ENCODE data around the gene EMILIN1. TPM values are rescaled to one million over a fixed set of nuclear protein-coding genes. Genes with fewer than 3 reads are reported as not detected.

The EMILIN1 gene
- total and polyA plus RNA-seq, 2 donors (not counting 3 experiments of a cell fraction or from before 2014, with no cell fraction given): 11.7 to 16.6 TPM

DNA sequence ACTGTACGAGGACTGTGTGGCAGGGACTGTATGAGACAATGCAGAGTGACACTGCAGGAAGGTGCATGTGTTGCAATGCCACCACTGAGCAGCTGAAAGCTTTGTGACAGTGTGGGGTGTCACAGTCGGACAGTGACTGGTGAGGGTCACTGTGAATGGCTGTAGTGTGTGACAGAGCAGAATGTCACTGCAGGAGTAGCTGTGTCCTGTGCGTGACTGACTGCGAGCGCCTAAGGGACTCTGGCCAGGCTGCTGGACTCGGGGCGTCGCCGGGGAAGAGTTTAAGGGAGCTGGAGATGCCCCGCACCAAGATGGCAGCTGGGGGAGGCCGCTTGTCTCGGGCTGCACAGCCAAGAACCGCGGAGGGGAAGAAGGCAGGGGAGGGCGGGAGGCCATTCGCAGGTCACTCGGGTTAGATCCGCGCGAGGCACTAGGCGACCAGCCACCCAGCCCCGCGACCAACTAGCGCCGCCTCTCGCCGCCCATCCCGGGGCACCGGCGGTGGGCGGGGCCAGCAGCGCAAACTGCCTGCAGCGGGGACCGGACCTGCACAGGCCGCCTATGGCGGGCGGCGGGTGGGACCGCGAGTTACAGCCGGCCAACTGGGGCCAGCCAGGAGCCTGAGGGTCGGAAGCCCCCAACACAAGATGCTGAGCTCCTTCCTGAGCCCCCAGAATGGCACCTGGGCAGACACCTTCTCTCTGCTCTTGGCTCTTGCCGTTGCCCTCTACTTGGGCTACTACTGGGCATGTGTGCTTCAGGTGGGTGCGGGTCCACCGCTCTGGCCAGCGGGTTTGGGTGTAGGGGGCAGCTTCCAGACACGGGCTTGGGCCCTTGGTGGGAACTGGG lies 45.1 kb downstream of the EMILIN1 start, which contains the start of gene ABHD1:
Gene ABHD1 (plus strand): TSS at position 514 of the 849 bp plus-strand sequence. CDS start 134 bp downstream, at position 648.
- Histone ChIP-seq H2AFZ (ENCODE audit: low read depth, low read length) (peak within 1 kb of the TSS; percentile 88), H3K36me3 (ENCODE audit: control insufficient read depth in 2 of 2, extremely low read depth in 1 of 2, insufficient read depth in 2 of 2, low read length in 2 of 2) (no peaks in the 10 kb centered on the region), H3K9ac (replicated peaks; ENCODE audit: extremely low read depth, insufficient read depth, low read length) (no peak within 1 kb of the TSS), H3K9me1 (replicated peaks; ENCODE audit: control insufficient read depth, extremely low read depth, insufficient read depth, low read length) (no peaks in the 10 kb centered on the region), H3K27ac (ENCODE audit: insufficient read depth, low read depth, low read length) (no peak within 1 kb of the TSS), H3K4me3 (replicated peaks in 1 of 3; ENCODE audit: insufficient read depth in 1 of 3, low read depth in 1 of 3, low read length in 3 of 3) (peak within 1 kb of the TSS in 2 of 3 experiments; percentile 16 to 58), H3K4me1 (ENCODE audit: control insufficient read depth, extremely low read depth, insufficient read depth, low read length) (no peaks in the 10 kb centered on the region), H3K27me3 (ENCODE audit: control insufficient read depth in 2 of 2, insufficient read depth in 2 of 2, low read length in 2 of 2) (peaks cover 8 to 20% of the 10 kb centered on the region in 2 experiments), H3K4me2 (ENCODE audit: insufficient read depth, low read length) (peak within 1 kb of the TSS; percentile 56), H4K20me1 (replicated peaks; ENCODE audit: control insufficient read depth, extremely low read depth, insufficient read depth, low read length) (no peaks in the 10 kb centered on the region), H3K9me3 (replicated peaks; ENCODE audit: control insufficient read depth, insufficient read depth, low read length) (no peaks in the 10 kb centered on the region), H3K79me2 (ENCODE audit: control insufficient read depth, insufficient read depth, low read length) (no peaks in the 10 kb centered on the region)
- TF ChIP-seq JUN (IDR thresholded peaks at IDR 0.05; ENCODE audit: borderline replicate concordance, insufficient read depth, insufficient read length, low read depth) (no peak), POLR2A (IDR thresholded peaks at IDR 0.05; ENCODE audit: low read depth, low read length) (peak; percentile 31), EZH2 (IDR thresholded peaks at IDR 0.05; ENCODE audit: borderline replicate concordance, low read depth, low read length, severe bottlenecking) (no peak), MYC (IDR thresholded peaks at IDR 0.05; ENCODE audit: low read depth, low read length) (no peak), FOS (IDR thresholded peaks at IDR 0.05; ENCODE audit: borderline replicate concordance, insufficient read depth, low read length) (no peak), GATA2 (IDR thresholded peaks at IDR 0.05; ENCODE audit: insufficient read depth, insufficient read length, low read depth, low read length) (no peak)
- TF ChIP-seq, protein P1, sequence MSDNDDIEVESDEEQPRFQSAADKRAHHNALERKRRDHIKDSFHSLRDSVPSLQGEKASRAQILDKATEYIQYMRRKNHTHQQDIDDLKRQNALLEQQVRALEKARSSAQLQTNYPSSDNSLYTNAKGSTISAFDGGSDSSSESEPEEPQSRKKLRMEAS (IDR thresholded peaks at IDR 0.05; ENCODE audit: insufficient read depth, insufficient read length): no peak
- ChIA-PET CTCF (interaction anchor here (0.6 to 1.8 kb wide), 4 partner anchors 11 to 68 kb away, joined by 3 to 9 read pairs (median 4); partner anchors contain the start of genes KHK and PREB), POLR2A (interaction anchor here (1.5 kb wide), 1 partner anchor 11 kb away, joined by 7 read pairs; the partner anchor contains the start of gene PREB)
- FAIRE-seq (peak; percentile 62), DNase-seq (ENCODE audit: low read depth, low spot score) (peak; percentile 48)
- no TSS peak for BruUV-seq (replicated peaks)
- dilution Hi-C loops (cut with MboI; ENCODE audit: extremely low pct_ligation_motif_present, low sequenced_read_pairs): no loop called here
- intact Hi-C loops (cut with micrococcal nuclease): loop anchor here (1.0 kb wide), 1 partner anchor 11 kb away; the partner anchor contains the start of gene PREB

All from endothelial cell of umbilical vein (primary cell).